Hepatocyte (in vitro differentiated cells): ENCODE measurements around the gene IL17RD.

Experiments used
- CTCF ChIP-seq: fragments of 200-600 bp; sonication (generic); IDR thresholded peaks from 2 replicates; pipeline ENCODE4 v1.5.1; 2016; ENCODE audit warnings: antibody characterized with exemption, mild to moderate bottlenecking; ENCODE audit not compliant: poor library complexity
- EZH2 ChIP-seq: fragments of 200-600 bp; sonication (generic); IDR thresholded peaks from 2 replicates; pipeline ENCODE4 v1.6.1; 2016; ENCODE audit warnings: antibody characterized with exemption, mild to moderate bottlenecking, borderline replicate concordance
- EZH2phosphoT487 ChIP-seq: fragments of 200-600 bp; sonication (generic); IDR thresholded peaks from one replicate; pipeline ENCODE4 v1.6.1; 2018; ENCODE audit warnings: antibody characterized with exemption, mild to moderate bottlenecking, low read depth, moderate library complexity; ENCODE audit not compliant: unreplicated experiment, severe bottlenecking

GRCh38 chr3:57145852-57146251 lies 19.3 kb downstream of the IL17RD start:
- no peak for TF ChIP-seq EZH2
- TF ChIP-seq CTCF: no peak
- no peak for TF ChIP-seq EZH2phosphoT487
